WTC11 (cell line): ENCODE measurements around the gene ZNF592. TPM values are rescaled to one million over a fixed set of nuclear protein-coding genes. Genes with fewer than 3 reads are reported as not detected.

Source experiments
- ATAC-seq: fragments of 200-7000 bp; cut with Tn5 transposase; 2 replicates; pipeline ENCODE4 v1.10.0; 2021; ENCODE audit warnings: mild to moderate bottlenecking, moderate library complexity
- CTCF ChIA-PET: fragments of 300-600 bp; sonication (Branson Sonifier 250); formaldehyde crosslinking; loops from one replicate; lab custom pipeline; 2021; ENCODE audit warnings: antibody characterized with exemption; lab: Charles Lee
- POLR2A ChIA-PET: fragments of 350-600 bp; sonication (Branson Sonifier 250); formaldehyde crosslinking; loops from one replicate; lab custom pipeline; 2021; ENCODE audit warnings: antibody characterized with exemption; lab: Charles Lee
- DNase-seq: peaks from one replicate; pipeline ENCODE4 v3.0.0; 2021; ENCODE audit warnings: low spot score
- H3K27ac Mint-ChIP-seq: 2 replicates; pipeline ENCODE4 v1.8.0; 2021; ENCODE audit warnings: mixed read lengths
- H3K27me3 Mint-ChIP-seq: 2 replicates; pipeline ENCODE4 v1.8.0; 2021; ENCODE audit warnings: low read depth, mild to moderate bottlenecking, moderate library complexity, mixed read lengths
- H3K36me3 Mint-ChIP-seq: 2 replicates; pipeline ENCODE4 v1.8.0; 2021; ENCODE audit warnings: mixed read lengths
- H3K4me1 Mint-ChIP-seq: 2 replicates; pipeline ENCODE4 v1.8.0; 2022; ENCODE audit warnings: mixed read lengths
- H3K4me3 Mint-ChIP-seq: 2 replicates; pipeline ENCODE4 v1.8.0; 2021; ENCODE audit warnings: mild to moderate bottlenecking, moderate library complexity, mixed read lengths
- H3K9me3 Mint-ChIP-seq: 2 replicates; pipeline ENCODE4 v1.8.0; 2021; ENCODE audit warnings: mixed read lengths
- ARID4B ChIP-seq: sonication (generic); formaldehyde crosslinking; IDR thresholded peaks from 2 replicates; pipeline ENCODE4 v1.8.0; 2023; ENCODE audit warnings: missing genetic modification reagents, mild to moderate bottlenecking, borderline replicate concordance
- CTCF ChIP-seq: fragments of 200-600 bp; IDR thresholded peaks from 2 replicates; pipeline ENCODE4 v1.8.0; 2022; ENCODE audit warnings: antibody characterized with exemption
- E2F4 ChIP-seq: sonication (generic); formaldehyde crosslinking; IDR thresholded peaks from 2 replicates; pipeline ENCODE4 v1.8.1; 2022; ENCODE audit warnings: low read depth, mild to moderate bottlenecking, moderate library complexity, missing genetic modification reagents, borderline replicate concordance
- FOXP1 ChIP-seq: sonication (generic); formaldehyde crosslinking; IDR thresholded peaks from 2 replicates; pipeline ENCODE4 v1.8.0; 2022; ENCODE audit warnings: missing genetic modification reagents, mild to moderate bottlenecking, moderate library complexity, borderline replicate concordance
- FOXP4 ChIP-seq: sonication (generic); formaldehyde crosslinking; IDR thresholded peaks from 2 replicates; pipeline ENCODE4 v1.8.0; 2022; ENCODE audit warnings: mild to moderate bottlenecking, missing genetic modification reagents
- IRF2 ChIP-seq: sonication (generic); formaldehyde crosslinking; IDR thresholded peaks from 2 replicates; pipeline ENCODE4 v1.8.0; 2022; ENCODE audit warnings: low read depth, missing genetic modification reagents, borderline replicate concordance
- KAT7 ChIP-seq: sonication (generic); formaldehyde crosslinking; IDR thresholded peaks from 2 replicates; pipeline ENCODE4 v1.8.1; 2023; ENCODE audit warnings: missing genetic modification reagents, mild to moderate bottlenecking, borderline replicate concordance
- PRDM15 ChIP-seq: sonication (generic); formaldehyde crosslinking; IDR thresholded peaks from 2 replicates; pipeline ENCODE4 v1.8.0; 2022; ENCODE audit warnings: missing genetic modification reagents
- ZNF232 ChIP-seq: sonication (generic); formaldehyde crosslinking; IDR thresholded peaks from 2 replicates; pipeline ENCODE4 v1.8.0; 2022; ENCODE audit warnings: mild to moderate bottlenecking, missing genetic modification reagents
- ZNF425 ChIP-seq: fragments of 250-450 bp; sonication (Bioruptor Pico); conservative IDR thresholded peaks from 2 replicates; pipeline ENCODE4 v1.9.0; 2021; ENCODE audit warnings: mild to moderate bottlenecking
- ZNF512 ChIP-seq: sonication (generic); formaldehyde crosslinking; IDR thresholded peaks from 2 replicates; pipeline ENCODE4 v1.8.1; 2022; ENCODE audit warnings: missing genetic modification reagents, borderline replicate concordance
- total RNA-seq: library from RNA; stranded (reverse); gene quantifications from 3 replicates; pipeline ENCODE4 v1.2.3, GENCODE V29; 2021

ZNF592 gene
- total RNA-seq, 1 experiment from 2014 or later: 28.0 TPM

- peak; percentile 68 for TF ChIP-seq FOXP1 (CRISPR knock-in tag)
- TF ChIP-seq PRDM15 (CRISPR knock-in tag): peak; percentile 26; the same call in 1 of the 2 replicates
- TF ChIP-seq ZNF232 (CRISPR knock-in tag): peak; percentile 53; the same call in 1 of the 2 replicates
- TF ChIP-seq ZNF425: no peak
- peak; percentile 6 for TF ChIP-seq ARID4B (CRISPR knock-in tag)
- peak; percentile 79; the same call in 1 of the 2 replicates for TF ChIP-seq FOXP4 (CRISPR knock-in tag)
- TF ChIP-seq ZNF512 (CRISPR knock-in tag): 0 out of 2 replicates have a peak, but pooled peaks have one; percentile 20
These were observed 32.2 kb upstream of the ZNF592 start, which contains the start of gene SEC11A (continued) for GRCh38 chr15:84716036-84716732.

GRCh38 chr15:84721371-84721770 lies 27.0 kb upstream of the ZNF592 start:
- peak; percentile 42 for ATAC-seq
- no peaks in the 10 kb centered on the region for H3K36me3 Mint-ChIP-seq
- DNase-seq: no peak
- peaks cover 28% of the 10 kb centered on the region for H3K4me1 Mint-ChIP-seq
- no peak overlapping the region for H3K4me3 Mint-ChIP-seq
- POLR2A ChIA-PET: interaction anchor here (0.8 kb wide), 1 partner anchor 25 kb away, joined by 3 read pairs; no protein-coding TSS in a partner anchor
- H3K27ac Mint-ChIP-seq: peak overlapping the region; percentile 20; the same call in 1 of the 2 replicates
- CTCF ChIA-PET: interaction anchor here (0.7 to 2.2 kb wide), 2 partner anchors 60 to 151 kb away, joined by 3 to 10 read pairs; no protein-coding TSS in a partner anchor
- no peaks in the 10 kb centered on the region for H3K9me3 Mint-ChIP-seq
- no peaks in the 10 kb centered on the region for H3K27me3 Mint-ChIP-seq
- TF ChIP-seq KAT7: no peak
- no peak for TF ChIP-seq CTCF
- no peak for TF ChIP-seq E2F4
- TF ChIP-seq IRF2 (CRISPR knock-in tag): no peak
